Measurements from ENCODE around the gene EIF3A.

DNA sequence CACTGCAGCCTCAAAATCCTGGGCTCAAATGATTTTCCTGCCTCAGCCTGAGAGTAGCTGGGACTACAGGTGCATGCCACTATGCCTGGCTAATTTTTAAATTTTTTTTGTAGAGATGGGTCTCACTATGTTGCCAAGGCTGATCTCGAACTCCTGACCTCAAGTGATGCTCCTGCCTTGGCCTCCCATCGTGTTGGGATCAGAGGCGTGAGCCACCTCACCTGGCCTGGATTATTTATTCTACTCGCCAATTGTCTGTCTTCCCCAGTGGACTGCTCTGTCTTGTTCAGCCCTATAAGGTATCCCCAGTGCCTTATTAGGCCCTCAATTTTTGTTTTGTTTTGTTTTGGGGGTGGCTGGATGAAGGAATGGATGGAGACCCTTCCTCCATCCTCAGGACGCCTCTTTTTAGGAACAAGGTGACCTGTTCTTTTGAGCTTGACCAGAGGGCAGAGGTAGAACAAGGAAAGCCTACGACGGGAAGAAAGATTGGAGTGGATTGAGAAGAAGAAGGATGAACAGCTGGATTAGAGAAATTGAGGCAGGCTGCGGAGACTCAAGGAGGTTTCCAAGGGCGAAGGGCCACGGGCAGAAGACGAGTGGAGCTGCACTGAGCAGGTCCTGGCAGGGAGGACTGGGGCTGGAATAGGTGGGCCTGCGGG is 22.8 kb upstream of the EIF3A start:
- TF ChIP-seq EZH2 (IDR thresholded peaks at IDR 0.05) (no peak), POLR2AphosphoS5 (IDR thresholded peaks at IDR 0.05; ENCODE audit: borderline replicate concordance, low read depth, low read length) (no peak)
